GM19035 (cell line): ENCODE results near the gene BROX.
"Not testable (repeated sequence)": the region's sequence is repeated elsewhere in the genome, so short reads cannot be mapped to it uniquely, and the experiment has no call there.

Experiments used
- ATAC-seq: cut with Tn5 transposase; IDR thresholded peaks from one replicate; pipeline ENCODE4 v1.9.1; 2021; ENCODE audit not compliant: unreplicated experiment

Gene BROX

GRCh38 chr1:222712253-222713090 is at the start of gene BROX, which contains the start of gene AIDA:
BROX (plus strand) TSS chr1:222712564; CDS start chr1:222715700, 3,136 bp downstream.
AIDA (minus strand) TSS chr1:222712491; CDS start chr1:222712317, 174 bp downstream.
- peak; percentile 85 for ATAC-seq

GRCh38 chr1:222663431-222663934 is 48.9 kb upstream of the BROX start:
- no peak for ATAC-seq

- ATAC-seq: no peak
Observed at GRCh38 chr1:222665964-222666363, 46.4 kb upstream of the BROX start.

- ATAC-seq: not testable (repeated sequence)
Observed at GRCh38 chr1:222668184-222668583, 44.2 kb upstream of the BROX start.

- not testable (repeated sequence) for ATAC-seq
Observed at GRCh38 chr1:222669107-222669506, 43.3 kb upstream of the BROX start.

GRCh38 chr1:222670110-222670509 is 42.3 kb upstream of the BROX start:
- no peak for ATAC-seq

- no peak for ATAC-seq
Observed at GRCh38 chr1:222680080-222680479, 32.3 kb upstream of the BROX start.

- no peak for ATAC-seq
Observed at GRCh38 chr1:222691016-222691415, 21.3 kb upstream of the BROX start.

- no peak for ATAC-seq
Observed at GRCh38 chr1:222694927-222695326, 17.4 kb upstream of the BROX start.

- no peak for ATAC-seq
Observed at GRCh38 chr1:222696741-222697140, 15.6 kb upstream of the BROX start.

- ATAC-seq: no peak
Observed at GRCh38 chr1:222697203-222697602, 15.2 kb upstream of the BROX start.

- no peak for ATAC-seq
Observed at GRCh38 chr1:222697826-222698225, 14.5 kb upstream of the BROX start.

GRCh38 chr1:222702210-222702609 is 10.2 kb upstream of the BROX start:
- ATAC-seq: no peak

- no peak for ATAC-seq
Observed at GRCh38 chr1:222704260-222704659, 8.1 kb upstream of the BROX start.

GRCh38 chr1:222706815-222707214 is 5.5 kb upstream of the BROX start:
- ATAC-seq: no peak

- no peak for ATAC-seq
Observed at GRCh38 chr1:222709700-222710153, 2.6 kb upstream of the BROX start.

GRCh38 chr1:222711319-222712252 is 778 bp upstream of the BROX start:
- ATAC-seq: peak; percentile 39

GRCh38 chr1:222713091-222713961 is 962 bp downstream of the BROX start:
- peak; percentile 65 for ATAC-seq

- no peak for ATAC-seq
Observed at GRCh38 chr1:222716393-222716792, 4.0 kb downstream of the BROX start.

GRCh38 chr1:222728746-222729145 is 16.4 kb downstream of the BROX start:
- no peak for ATAC-seq
